ENCODE measurements around the gene TMEM121.
"Not testable (repeated sequence)": the region's sequence is repeated elsewhere in the genome, so short reads cannot be mapped to it uniquely, and the experiment has no call there.

Gene TMEM121

DNA sequence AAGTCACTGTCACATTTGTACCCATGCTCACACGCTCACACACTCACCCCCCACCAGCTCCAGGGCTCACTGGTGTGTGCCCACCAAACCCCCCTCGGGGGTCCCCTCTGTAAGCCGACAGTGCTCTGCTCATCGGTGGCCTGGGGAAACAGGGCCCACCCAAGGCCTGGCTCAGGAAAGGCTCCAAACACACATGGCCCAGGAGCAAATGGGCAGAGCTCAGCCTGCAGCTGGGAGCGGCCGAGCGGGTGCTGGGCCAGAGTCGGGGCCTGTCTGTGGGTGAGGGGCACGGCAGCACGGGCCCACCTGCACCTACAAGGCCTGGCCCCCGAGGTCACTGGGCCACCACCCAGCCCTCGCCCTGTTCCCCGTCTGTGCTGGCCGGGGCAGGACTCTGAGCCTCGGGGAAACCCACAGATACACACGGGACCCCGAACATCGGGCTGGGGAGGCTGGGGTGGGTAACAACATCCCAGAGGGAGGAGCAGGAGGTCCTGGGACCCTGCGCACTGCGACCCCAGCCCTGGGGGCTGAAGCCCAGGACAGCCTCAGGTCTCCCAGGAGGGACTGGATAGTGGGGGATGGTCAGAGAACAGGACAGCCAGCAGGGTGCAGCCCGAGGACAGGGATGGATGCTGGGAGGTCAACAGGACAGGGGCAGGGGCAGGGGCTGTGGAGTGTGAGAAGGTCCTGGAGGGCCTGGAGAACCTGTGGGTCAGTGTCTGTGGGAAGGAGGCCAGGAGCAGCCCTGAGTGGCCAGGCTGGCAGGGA lies 45.0 kb downstream of the TMEM121 start:
- DNase-seq = not testable (repeated sequence)

DNA sequence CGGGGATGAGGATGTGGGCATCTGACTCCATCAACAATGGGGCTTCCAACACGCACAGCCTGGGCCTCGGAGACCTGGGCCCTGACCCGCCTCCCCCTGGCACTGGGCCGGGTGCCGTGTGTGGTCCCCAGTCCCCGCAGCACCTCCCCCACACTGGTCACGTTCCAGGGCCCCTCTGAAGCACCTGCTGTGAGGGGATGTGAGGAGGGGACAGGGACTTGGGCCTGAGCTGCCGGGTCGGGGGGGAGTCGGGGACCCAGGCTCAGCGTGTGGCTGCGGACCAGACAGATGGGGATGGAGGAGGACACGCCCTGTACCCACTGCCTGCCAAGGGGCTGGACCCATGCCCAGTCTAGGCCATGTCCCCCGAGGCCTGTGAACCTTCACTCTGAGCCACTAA lies 45.7 kb downstream of the TMEM121 start:
- DNase-seq = not testable (repeated sequence)

DNA sequence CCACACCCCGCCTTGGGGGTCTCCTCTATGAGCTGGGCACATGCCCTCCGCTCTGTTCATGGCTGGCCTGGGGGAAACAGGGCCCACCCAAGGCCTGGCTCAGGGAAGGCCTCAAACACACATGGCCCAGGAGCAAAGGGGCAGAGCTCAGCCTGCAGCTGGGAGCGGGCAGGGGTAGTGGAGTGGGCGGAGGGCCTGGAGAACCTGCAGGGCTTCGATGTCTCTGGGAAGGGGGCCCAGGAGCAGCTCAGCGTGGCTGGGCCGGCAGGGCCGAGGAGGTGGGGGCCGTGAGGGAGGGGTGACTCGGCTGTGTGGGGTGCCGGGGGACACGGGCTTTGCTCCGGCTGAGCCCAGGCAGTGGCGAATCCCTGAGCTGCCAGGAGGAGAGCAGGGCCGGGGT lies 47.5 kb downstream of the TMEM121 start:
- not testable (repeated sequence) for DNase-seq

DNA sequence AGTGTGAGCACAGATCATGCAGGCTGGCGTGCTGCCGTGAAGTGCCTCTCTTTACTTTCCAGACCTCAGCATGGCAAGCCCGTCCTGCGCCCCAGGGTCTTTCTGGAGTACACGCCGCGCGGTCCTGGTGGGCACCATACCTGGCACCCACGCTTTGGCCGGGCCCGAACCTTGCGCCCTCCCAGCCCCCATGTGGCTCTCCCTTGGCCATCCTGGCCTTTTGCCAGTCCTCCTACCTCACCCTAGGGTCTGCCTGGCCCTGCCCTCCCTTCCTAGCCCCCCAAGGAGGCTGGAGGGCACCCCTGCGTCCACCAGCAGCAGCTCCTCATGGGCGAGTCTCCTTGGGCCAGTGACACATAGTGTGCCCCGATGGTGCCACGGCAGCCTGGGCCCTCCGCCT lies 48.0 kb downstream of the TMEM121 start:
- not testable (repeated sequence) for DNase-seq

DNA sequence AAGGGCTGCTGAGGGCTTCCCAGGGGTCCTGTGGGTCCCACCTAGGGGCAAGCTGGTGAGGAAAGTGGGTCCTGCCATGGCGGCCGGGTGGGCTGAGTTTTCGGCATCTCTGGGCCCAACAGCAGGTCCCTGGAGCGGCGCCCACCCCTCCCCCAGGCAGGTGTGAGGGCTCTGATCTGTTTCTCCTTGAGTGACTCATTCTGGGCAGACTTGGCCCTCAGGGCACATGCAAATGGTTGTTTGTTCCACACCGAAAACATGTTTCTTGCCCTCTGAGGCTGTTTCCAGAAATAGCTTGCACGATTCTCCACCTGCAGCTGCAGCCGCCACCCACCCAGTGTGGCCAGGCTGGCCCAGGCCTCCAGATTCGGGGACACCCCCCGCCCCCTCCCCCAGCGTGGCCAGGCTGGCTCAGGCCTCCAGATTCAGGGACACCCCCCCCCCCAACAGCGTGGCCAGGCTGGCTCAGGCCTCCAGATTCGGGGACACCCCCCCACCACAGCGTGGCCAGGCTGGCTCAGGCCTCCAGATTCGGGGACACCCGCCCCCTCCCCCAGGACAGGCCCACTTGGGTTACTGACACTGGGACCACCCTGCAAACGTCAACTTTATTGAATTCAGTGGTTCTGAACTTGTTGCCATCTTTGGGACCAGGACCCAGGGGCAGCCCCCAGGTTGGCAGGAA lies 48.8 kb downstream of the TMEM121 start:
- DNase-seq = not testable (repeated sequence)

DNA sequence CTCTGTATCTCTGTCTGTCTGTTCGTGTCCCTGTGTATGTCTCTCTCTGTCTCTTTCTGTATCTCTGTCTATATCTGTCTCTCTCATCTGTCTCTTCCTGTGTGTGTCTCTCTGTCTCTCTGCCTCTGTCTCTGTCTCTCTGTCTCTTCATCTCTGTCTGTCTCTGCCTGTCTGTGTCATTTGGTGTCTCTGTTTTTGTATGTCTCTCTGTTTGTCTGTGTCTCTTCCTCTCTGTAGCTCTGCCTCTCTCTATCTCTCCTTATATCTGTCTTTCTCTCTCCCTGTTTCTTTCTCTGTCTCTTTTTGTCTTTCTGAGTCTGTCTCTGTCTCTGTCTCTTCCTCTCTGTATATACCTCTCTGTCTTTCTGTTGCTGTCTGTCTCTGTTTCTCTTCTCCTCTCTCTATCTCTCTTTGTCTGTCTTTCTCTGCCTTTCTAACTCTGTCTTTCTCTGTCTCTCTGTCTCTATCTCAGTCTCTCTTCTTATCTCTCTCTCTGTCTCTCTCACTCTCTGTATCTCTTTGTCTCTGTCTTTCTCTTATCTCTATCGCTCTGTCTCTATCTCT lies 50.2 kb downstream of the TMEM121 start:
- DNase-seq = no peak

DNA sequence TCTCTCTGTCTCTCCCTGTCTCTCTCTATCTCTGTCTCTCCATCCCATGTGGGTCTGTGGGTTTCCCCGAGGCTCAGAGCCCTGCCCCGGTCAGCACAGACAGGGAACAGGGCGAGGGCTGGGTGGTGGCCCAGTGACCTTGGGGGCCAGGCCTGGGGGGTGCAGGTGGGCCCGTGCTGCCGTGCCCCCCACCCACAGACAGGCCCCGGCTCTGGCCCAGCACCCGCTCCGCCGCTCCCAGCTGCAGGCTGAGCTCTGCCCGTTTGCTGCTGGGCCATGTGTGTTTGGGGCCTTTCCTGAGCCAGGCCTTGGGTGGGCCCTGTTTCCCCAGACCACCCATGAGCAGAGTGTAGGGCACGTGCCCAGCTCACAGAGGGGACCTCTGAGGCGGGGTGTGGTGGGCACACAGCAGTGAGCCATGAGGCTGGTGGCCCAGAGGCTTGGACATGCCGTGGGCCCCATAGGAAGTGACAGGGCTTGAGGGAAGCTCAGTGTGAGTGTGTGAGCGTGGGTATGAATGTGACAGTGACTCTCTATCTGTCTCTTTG lies 51.0 kb downstream of the TMEM121 start:
- no peak for DNase-seq

DNA sequence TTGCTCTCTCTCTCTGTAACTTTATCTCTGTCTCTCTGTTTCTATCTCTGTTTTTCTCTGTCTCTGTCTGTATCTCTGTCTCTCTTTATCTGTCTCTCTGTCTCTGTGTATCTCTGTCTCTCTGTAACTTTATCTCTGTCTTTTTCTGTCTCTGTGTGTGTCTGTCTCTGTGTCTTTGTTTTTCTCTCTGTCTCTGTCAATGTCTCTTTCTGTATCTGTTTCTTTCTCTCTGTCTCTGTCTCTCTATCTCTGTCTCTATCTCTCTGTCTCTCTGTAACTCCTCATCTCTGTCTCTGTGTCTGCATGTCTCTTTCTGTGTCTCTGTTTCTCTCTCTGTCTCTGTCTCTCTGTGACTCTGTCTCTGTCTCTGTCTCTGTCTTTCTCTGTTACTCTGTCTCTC lies 51.7 kb downstream of the TMEM121 start:
- DNase-seq = no peak

DNA sequence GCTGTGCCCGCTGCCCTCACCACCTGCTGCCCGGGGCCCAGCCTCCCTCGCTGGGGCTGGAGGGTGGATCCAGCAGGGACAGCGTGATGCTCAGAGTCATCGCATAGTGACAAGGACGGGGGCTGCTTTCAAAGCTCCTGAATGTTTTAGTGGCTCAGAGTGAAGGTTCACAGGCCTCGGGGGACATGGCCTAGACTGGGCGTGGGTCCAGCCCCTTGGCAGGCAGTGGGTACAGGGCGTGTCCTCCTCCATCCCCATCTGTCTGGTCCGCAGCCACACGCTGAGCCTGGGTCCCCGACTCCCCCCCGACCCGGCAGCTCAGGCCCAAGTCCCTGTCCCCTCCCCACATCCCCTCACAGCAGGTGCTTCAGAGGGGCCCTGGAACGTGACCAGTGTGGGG lies 52.8 kb downstream of the TMEM121 start:
- not testable (repeated sequence) for DNase-seq
